MM.1S (cell line): ENCODE results near the gene SRPK3.

Source experiments
- DNase-seq: peaks from one replicate; pipeline ENCODE4 v3.0.0-alpha.2; 2015
- H2AFZ ChIP-seq: fragments of 300-600 bp; sonication (generic); 2 replicates; pipeline ENCODE4 v1.6.0; 2016; ENCODE audit warnings: antibody characterized with exemption, low read length
- H3F3A ChIP-seq: fragments of 300-600 bp; sonication (generic); 2 replicates; pipeline ENCODE4 v1.6.1; 2016; ENCODE audit warnings: mild to moderate bottlenecking, antibody characterized with exemption, low read length, moderate library complexity, mixed read lengths; ENCODE audit not compliant: insufficient read depth
- H3K27ac ChIP-seq: fragments of 300-600 bp; sonication (generic); 2 replicates; pipeline ENCODE4 v1.5.1; 2016; ENCODE audit warnings: mild to moderate bottlenecking, low read length
- H3K27me3 ChIP-seq: fragments of 300-600 bp; sonication (generic); replicated peaks from 2 replicates; pipeline ENCODE4 v1.6.0; 2016; ENCODE audit warnings: low read length; ENCODE audit not compliant: insufficient read depth
- H3K36me3 ChIP-seq: fragments of 300-600 bp; sonication (generic); replicated peaks from 2 replicates; pipeline ENCODE4 v1.6.1; 2016; ENCODE audit warnings: mild to moderate bottlenecking, low read length, mixed read lengths; ENCODE audit not compliant: insufficient read depth
- H3K4me1 ChIP-seq: fragments of 300-600 bp; sonication (generic); 2 replicates; pipeline ENCODE4 v1.6.1; 2016; ENCODE audit warnings: low read length, mixed read lengths
- H3K4me2 ChIP-seq: fragments of 300-600 bp; sonication (generic); 2 replicates; pipeline ENCODE4 v1.6.0; 2016; ENCODE audit warnings: low read depth, low read length
- H3K4me3 ChIP-seq: fragments of 300-600 bp; sonication (generic); 2 replicates; pipeline ENCODE4 v1.5.1; 2016; ENCODE audit warnings: low read length, mixed read lengths
- H3K79me2 ChIP-seq: fragments of 300-600 bp; sonication (generic); 2 replicates; pipeline ENCODE4 v1.6.1; 2016; ENCODE audit warnings: mixed run types, low read length, mixed read lengths
- H3K9ac ChIP-seq: fragments of 300-600 bp; sonication (generic); 2 replicates; pipeline ENCODE4 v1.6.1; 2016; ENCODE audit warnings: low read length, mixed read lengths
- H3K9me2 ChIP-seq: fragments of 300-600 bp; sonication (generic); replicated peaks from 2 replicates; pipeline ENCODE4 v1.6.1; 2016; ENCODE audit warnings: mild to moderate bottlenecking, low read length, mixed read lengths; ENCODE audit not compliant: insufficient read depth
- H3K9me3 ChIP-seq: fragments of 300-600 bp; sonication (generic); replicated peaks from 2 replicates; pipeline ENCODE4 v1.6.1; 2016; ENCODE audit warnings: mild to moderate bottlenecking, low read length, mixed read lengths; ENCODE audit not compliant: insufficient read depth
- H4K20me1 ChIP-seq: fragments of 300-600 bp; sonication (generic); 2 replicates; pipeline ENCODE4 v1.6.1; 2016; ENCODE audit warnings: mild to moderate bottlenecking, low read length, moderate library complexity, mixed read lengths; ENCODE audit not compliant: insufficient read depth
- EZH2 ChIP-seq: fragments of 300-600 bp; sonication (generic); optimal IDR thresholded peaks from 2 replicates; pipeline ENCODE3; 2017; ENCODE audit warnings: low read depth, mild to moderate bottlenecking, antibody characterized with exemption, low read length, mixed read lengths
- EZH2phosphoT487 ChIP-seq: fragments of 300-600 bp; sonication (generic); IDR thresholded peaks from 2 replicates; pipeline ENCODE4 v1.6.1; 2018; ENCODE audit warnings: antibody characterized with exemption, low read length
- TF ChIP-seq, protein P1 (sequence below): fragments of 300-600 bp; sonication (generic); IDR thresholded peaks from 2 replicates; pipeline ENCODE4 v1.5.1; 2016; ENCODE audit warnings: antibody characterized with exemption, low read length, mixed read lengths

SRPK3 gene

DNA sequence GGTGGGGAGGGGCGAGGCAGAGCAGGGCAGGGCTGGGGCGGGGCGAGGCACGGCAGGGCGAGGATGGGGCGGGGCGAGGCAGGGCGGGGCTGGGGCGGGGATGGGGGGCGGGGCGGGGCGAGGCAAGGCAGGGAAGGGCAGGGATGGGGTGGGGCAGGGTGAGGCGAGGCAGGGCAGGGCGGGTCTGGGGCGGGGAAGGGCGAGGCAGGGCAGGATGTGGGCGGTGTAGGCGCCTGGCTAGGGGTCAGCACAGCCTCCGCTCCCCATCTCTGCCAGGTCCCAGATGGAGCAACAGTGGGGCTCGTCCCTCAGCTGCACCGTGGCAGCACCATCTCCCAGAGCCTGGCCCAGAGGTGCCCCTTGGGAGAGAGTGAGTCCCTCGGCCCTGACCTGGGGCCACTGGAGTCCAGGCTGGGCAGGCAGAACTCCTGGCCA lies 4.2 kb upstream of the SRPK3 start:
- H3K4me2 ChIP-seq: no peak overlapping the region
- no peak for TF ChIP-seq EZH2phosphoT487
- TF ChIP-seq, protein P1, sequence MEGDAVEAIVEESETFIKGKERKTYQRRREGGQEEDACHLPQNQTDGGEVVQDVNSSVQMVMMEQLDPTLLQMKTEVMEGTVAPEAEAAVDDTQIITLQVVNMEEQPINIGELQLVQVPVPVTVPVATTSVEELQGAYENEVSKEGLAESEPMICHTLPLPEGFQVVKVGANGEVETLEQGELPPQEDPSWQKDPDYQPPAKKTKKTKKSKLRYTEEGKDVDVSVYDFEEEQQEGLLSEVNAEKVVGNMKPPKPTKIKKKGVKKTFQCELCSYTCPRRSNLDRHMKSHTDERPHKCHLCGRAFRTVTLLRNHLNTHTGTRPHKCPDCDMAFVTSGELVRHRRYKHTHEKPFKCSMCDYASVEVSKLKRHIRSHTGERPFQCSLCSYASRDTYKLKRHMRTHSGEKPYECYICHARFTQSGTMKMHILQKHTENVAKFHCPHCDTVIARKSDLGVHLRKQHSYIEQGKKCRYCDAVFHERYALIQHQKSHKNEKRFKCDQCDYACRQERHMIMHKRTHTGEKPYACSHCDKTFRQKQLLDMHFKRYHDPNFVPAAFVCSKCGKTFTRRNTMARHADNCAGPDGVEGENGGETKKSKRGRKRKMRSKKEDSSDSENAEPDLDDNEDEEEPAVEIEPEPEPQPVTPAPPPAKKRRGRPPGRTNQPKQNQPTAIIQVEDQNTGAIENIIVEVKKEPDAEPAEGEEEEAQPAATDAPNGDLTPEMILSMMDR: no peak
- no peak for TF ChIP-seq EZH2
- H3K27ac ChIP-seq: no peak overlapping the region
- no peaks in the 10 kb centered on the region for H3K9me2 ChIP-seq
- no peak overlapping the region for H3K9ac ChIP-seq
- no peaks in the 10 kb centered on the region for H3K9me3 ChIP-seq
- no peaks in the 10 kb centered on the region for H3K36me3 ChIP-seq
- H3F3A ChIP-seq: no peaks in the 10 kb centered on the region
- H3K4me1 ChIP-seq: no peaks in the 10 kb centered on the region
- no peak overlapping the region for H2AFZ ChIP-seq
- DNase-seq: no peak
- H3K27me3 ChIP-seq: peaks cover 12% of the 10 kb centered on the region
- H4K20me1 ChIP-seq: no peaks in the 10 kb centered on the region
- no peak overlapping the region for H3K4me3 ChIP-seq
- H3K79me2 ChIP-seq: no peaks in the 10 kb centered on the region

DNA sequence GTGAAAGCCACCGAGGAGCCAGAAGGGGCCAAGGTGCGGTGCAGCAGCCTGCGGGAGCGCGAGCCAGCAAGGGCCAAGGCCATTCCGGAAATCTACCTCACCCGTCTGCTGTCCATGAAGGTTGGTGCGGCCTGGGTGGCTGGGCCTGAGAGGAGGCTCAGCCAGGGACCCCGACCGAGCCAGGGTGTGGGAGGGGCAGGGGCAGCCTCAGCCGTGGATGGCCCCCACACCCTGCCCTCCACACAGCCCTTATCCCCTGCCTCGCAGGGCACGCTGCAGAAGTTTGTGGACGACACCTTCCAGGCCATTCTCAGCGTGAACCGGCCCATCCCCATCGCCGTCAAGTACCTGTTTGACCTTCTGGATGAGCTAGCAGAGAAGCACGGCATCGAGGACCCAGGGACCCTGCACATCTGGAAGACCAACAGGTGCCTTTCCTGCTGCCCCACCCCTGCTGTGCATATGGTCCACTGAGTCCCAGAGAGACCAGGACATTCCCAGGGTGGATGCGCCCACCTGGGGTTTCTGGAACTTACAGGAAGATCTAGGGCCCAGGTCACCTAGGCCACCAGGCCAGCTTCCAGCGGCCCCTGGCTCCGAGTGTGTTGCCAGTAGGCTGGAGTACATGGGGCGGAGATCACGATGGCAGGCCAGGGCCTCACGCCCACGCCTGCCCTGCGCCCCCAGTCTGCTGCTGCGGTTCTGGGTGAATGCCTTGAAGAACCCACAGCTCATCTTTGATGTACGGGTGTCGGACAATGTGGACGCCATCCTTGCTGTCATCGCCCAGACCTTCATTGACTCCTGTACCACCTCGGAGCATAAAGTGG lies 3.4 kb upstream of the SRPK3 start:
- Histone ChIP-seq H3K4me2 (no peak overlapping the region), H4K20me1 (no peaks in the 10 kb centered on the region), H3K79me2 (no peaks in the 10 kb centered on the region), H2AFZ (no peak overlapping the region), H3F3A (no peaks in the 10 kb centered on the region), H3K27me3 (peaks cover 3% of the 10 kb centered on the region; the same call in 1 of the 2 replicates), H3K9me3 (no peaks in the 10 kb centered on the region), H3K36me3 (no peaks in the 10 kb centered on the region), H3K9me2 (no peaks in the 10 kb centered on the region), H3K4me3 (no peak overlapping the region), H3K27ac (no peak overlapping the region), H3K9ac (no peak overlapping the region), H3K4me1 (no peaks in the 10 kb centered on the region)
- TF ChIP-seq EZH2phosphoT487: no peak
- TF ChIP-seq EZH2: no peak
- TF ChIP-seq, protein P1: no peak
- DNase-seq: no peak

DNA sequence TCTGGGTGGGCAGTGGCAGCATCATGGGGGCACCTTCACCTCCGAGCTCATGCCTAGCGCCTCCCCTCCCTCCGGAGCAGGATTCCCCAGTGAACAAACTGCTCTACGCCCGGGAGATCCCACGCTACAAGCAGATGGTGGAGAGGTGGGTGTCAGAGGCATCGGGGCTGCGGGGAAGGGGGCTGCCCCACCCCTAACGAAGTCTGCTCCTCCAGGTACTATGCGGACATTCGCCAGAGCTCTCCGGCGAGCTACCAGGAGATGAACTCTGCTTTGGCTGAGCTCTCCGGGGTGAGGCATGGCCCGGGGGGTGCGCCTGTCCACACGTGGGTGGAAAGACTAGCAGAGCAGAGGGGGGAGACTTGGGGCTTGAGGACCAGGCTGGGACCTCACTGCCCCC lies 2.7 kb upstream of the SRPK3 start:
- Histone ChIP-seq H3K9me2 (no peaks in the 10 kb centered on the region), H3K4me3 (no peak overlapping the region), H3K9ac (no peak overlapping the region), H4K20me1 (no peaks in the 10 kb centered on the region), H3K27ac (no peak overlapping the region), H3F3A (no peaks in the 10 kb centered on the region), H3K9me3 (no peaks in the 10 kb centered on the region), H2AFZ (no peak overlapping the region), H3K4me2 (no peak overlapping the region), H3K79me2 (no peaks in the 10 kb centered on the region), H3K36me3 (no peaks in the 10 kb centered on the region), H3K4me1 (no peaks in the 10 kb centered on the region), H3K27me3 (peaks cover 3% of the 10 kb centered on the region; the same call in 1 of the 2 replicates)
- DNase-seq: no peak
- TF ChIP-seq, protein P1: no peak
- TF ChIP-seq EZH2 (no peak), EZH2phosphoT487 (no peak)
